GM19193 (cell line): ENCODE measurements around the gene BBS10.
A peak's percentile ranks its signal among the peaks of the same experiment; 100 is the strongest.

Source experiments
- POLR2A ChIP-seq: IDR thresholded peaks from 4 replicates; pipeline ENCODE4 v1.6.1; 2011; ENCODE audit not compliant: insufficient read depth, insufficient read length; ENCODE audit errors: extremely low read depth

BBS10 gene

DNA sequence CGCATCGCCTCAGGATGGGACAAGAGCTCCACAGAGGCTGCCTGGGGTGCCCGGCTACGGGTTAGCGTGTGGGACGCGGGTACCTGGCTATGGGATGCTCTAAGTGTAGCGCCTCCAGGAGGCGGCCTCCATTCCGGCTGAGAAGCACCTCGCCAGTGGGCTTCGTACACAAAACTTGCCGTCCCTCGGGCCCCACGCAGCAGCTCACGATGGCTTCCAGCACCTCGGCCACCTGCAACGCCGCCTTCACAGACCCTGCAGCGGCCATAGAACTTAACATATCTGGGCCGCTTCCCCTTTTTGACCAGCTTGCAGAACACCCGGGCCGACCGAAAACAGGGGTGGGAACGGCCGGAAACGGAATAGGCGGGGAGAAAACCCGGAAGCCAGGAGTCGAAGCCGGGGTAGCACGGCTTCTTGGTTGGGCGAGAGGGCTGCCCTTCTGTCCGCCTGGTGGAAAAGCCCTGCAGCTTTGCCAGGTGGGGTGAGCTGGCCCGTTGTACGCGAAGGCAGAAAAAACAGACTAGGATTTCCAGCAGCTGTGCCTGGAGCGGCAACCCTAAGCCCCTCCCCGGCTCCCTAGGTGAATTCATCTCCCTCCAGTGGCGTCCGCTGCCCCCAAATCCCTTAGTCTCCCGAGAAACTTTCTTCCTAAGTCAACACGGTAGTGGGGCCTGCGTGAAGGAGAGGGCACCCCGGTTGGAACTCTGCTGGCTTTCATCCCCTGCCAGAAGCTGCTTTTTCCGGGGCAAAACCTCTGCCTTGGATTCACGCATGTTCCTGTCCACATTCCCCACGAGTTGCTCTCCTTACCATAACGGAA is at the start of gene BBS10:
BBS10 (minus strand) TSS at position 337 of the 823 bp plus-strand sequence; CDS start at position 280, 57 bp downstream.
- peak; percentile 93 for TF ChIP-seq POLR2A

- no peak for TF ChIP-seq POLR2A
These were observed 43.2 kb upstream of the BBS10 start for GRCh38 chr12:76391461-76391860.

- TF ChIP-seq POLR2A: no peak
These were observed 39.4 kb upstream of the BBS10 start for GRCh38 chr12:76387614-76388013.

GRCh38 chr12:76384560-76384959 is 36.3 kb upstream of the BBS10 start:
- TF ChIP-seq POLR2A: no peak

GRCh38 chr12:76383988-76384387 is 35.8 kb upstream of the BBS10 start:
- no peak for TF ChIP-seq POLR2A

DNA sequence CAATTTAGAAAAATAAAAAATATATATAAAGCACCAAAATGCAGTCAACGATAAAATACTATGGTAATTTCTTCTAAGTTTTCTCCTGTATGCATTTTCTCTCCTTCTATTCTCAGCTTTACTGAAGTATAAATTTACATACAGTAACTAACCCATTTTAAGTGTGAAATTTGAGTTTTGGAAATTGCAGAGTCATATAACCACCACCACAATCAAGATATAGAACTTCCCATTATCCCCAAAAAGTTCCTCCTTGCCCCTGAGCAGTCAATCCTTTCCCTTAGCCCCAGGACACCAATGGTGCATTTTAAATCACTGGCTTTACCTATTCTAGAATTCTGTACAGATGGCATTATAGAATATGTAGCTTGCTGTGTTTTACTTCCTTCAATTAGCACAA is 31.0 kb upstream of the BBS10 start:
- no peak for TF ChIP-seq POLR2A

DNA sequence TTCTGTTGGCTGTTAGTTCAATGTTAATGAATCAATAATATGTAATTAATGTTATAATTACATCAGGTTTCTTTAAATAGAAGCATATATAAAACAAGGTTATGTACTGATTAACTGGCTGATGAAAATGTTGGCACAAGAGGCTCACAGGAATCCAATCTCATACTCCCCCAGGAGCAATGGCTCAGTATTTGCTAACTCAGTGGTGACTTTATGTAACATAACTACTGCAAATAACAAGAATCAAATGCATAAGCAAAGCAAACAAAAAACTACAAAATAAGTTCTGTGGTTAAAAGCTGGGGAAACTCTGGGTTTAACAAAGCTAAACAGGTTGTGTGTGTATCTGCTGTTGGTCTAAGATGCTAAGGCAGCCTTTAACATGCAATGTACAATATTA is 27.7 kb upstream of the BBS10 start:
- TF ChIP-seq POLR2A: no peak

GRCh38 chr12:76375470-76375869 is 27.3 kb upstream of the BBS10 start:
- TF ChIP-seq POLR2A: no peak

DNA sequence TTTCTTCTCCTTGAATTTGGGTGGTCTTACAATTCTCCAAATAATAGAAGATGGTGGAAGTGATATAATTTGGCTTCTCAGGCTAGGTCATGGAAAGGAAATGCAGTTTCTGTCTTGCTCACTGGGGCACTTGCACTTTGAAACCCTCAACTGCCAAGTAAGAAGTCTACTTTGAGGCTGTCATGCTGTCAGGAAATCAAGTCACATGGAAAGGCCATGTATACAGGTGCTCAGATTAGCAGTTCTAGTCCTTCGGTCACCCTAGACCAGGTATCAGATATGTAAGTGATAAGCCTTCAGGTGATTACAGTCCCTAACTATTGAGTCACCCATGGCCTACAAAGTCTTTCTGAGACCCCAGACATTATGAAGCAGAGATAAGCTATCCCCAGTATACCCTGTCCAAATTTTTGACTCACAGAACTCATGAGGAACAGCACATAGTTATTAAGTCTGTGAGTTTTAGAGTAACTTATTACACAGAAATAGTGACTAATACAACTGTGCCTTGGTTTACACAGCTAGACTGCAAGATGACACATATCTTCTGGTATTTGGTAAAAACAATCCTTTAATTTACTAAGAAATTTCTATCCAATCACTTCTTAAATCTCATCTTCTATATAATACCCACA is 26.3 kb upstream of the BBS10 start:
- no peak for TF ChIP-seq POLR2A

DNA sequence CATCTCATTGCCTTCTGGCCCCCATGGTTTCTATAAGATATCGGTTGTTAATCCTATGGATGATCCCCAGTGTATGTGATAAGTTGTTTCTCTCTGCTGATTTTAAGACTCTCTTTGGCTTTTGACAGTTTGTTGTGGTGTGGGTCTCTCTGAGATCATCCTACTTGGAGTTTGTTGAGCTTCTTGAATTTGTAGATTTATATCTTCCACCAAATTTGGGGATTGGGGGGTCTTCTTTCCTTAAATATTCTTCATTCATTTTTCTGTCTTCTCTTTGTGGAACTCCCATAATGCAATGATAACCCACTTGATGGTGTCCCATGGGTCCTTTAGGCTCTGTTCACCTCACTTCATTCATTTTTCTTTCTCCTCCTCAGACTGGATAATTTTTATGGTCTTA is 20.0 kb upstream of the BBS10 start:
- TF ChIP-seq POLR2A: no peak

- TF ChIP-seq POLR2A: no peak
These were observed 17.9 kb upstream of the BBS10 start for GRCh38 chr12:76366163-76366562.

GRCh38 chr12:76360316-76360715 is 12.1 kb upstream of the BBS10 start:
- no peak for TF ChIP-seq POLR2A

DNA sequence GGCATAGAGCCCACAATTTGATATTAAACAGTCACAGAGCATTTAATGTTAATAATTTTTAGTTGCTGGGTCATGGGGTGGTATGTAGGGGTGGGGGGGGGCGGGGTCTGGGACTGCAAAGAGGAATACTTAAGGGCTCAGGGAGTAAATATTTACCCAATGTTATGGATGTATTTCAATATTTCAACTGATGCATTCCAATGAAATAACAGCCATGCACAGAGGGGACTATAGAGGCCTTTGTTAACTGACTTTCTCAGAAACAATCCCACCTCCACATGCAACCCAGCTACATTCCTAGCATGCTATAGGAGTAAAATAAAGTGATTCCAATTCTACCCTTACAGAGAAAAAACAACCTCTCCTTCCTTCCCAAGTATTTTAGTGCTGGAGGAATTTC is 7.9 kb upstream of the BBS10 start:
- no peak for TF ChIP-seq POLR2A

DNA sequence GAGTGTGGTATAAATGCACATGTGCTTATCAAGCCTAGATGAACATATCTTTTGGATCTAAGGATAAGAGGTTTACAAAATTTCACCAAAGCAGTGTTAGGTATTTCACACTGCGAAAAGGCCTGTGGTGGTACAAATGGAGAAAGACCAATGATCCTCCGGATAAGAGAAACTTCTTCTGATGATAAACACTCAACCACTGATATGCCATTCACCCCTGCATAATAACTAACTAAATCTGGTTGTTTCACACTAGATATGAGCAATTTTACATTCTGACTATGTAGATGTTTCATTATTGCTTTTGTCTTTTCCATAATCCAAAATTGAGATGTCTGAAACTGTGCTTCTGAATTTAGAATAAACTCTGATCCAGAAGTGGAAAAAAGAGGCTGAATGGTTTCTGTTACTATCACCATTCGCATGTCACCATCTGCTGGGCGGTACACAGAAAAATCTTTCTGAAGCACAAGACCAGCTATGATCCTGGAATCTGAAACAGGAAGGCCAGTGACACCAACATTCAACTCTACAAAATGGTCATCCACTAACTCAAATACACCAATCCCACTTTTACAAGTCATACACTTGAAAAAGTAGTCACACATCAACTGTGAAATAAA is 1.3 kb downstream of the BBS10 start:
- no peak for TF ChIP-seq POLR2A

- no peak for TF ChIP-seq POLR2A
These were observed 2.0 kb downstream of the BBS10 start for GRCh38 chr12:76346236-76346635.

GRCh38 chr12:76345569-76345968 is 2.6 kb downstream of the BBS10 start:
- TF ChIP-seq POLR2A: no peak

GRCh38 chr12:76341436-76342030 is 6.7 kb downstream of the BBS10 start:
- no peak for TF ChIP-seq POLR2A
